Common myeloid progenitor, CD34-positive (primary cell): ENCODE data around the gene NSRP1.

Experiments
- CTCF ChIA-PET: fragments of 350-600 bp; sonication (Branson Sonifier 250); formaldehyde crosslinking; loops from one replicate; lab custom pipeline; 2021; ENCODE audit warnings: antibody characterized with exemption; lab: Charles Lee
- POLR2A ChIA-PET: fragments of 350-600 bp; sonication (Branson Sonifier 250); formaldehyde crosslinking; loops from one replicate; lab custom pipeline; 2021; ENCODE audit warnings: antibody characterized with exemption; lab: Charles Lee
- DNase-seq, 3 donors: peaks; one replicate each; pipeline versions ENCODE4 v3.0.0 to v3.0.0-alpha.2; 2013
- H3K27ac ChIP-seq, 2 experiments: 1 replicate in 1 of 2; 2 replicates in 1 of 2; pipeline ENCODE4 v1.7.0; 2013; ENCODE audit warnings: inconsistent platforms in 2 of 2, low read length in 2 of 2, mild to moderate bottlenecking in 2 of 2, low read depth in 1 of 2, moderate library complexity in 1 of 2; ENCODE audit not compliant: severe bottlenecking in 2 of 2, insufficient read depth in 1 of 2, poor library complexity in 1 of 2
- H3K27me3 ChIP-seq, 5 experiments: replicated peaks in 2 of 5; 1 replicate in 3 of 5; 2 replicates in 2 of 5; pipeline versions ENCODE4 v1.6.1 to v1.7.0; 2013; ENCODE audit warnings: low read length in 4 of 5, mild to moderate bottlenecking in 2 of 5, moderate library complexity in 2 of 5, inconsistent platforms in 1 of 5; ENCODE audit not compliant: insufficient read depth in 5 of 5, control insufficient read depth in 4 of 5
- H3K36me3 ChIP-seq, 4 experiments: 1 replicate in 2 of 4; 2 replicates in 2 of 4; pipeline versions ENCODE4 v1.6.1 to v1.7.0; 2013; ENCODE audit warnings: low read length in 3 of 4, control low read depth in 1 of 4, mild to moderate bottlenecking in 1 of 4; ENCODE audit not compliant: control insufficient read depth in 4 of 4, insufficient read depth in 4 of 4
- H3K4me1 ChIP-seq, 4 experiments: 1 replicate in 3 of 4; 2 replicates in 1 of 4; pipeline versions ENCODE4 v1.6.1 to v1.7.1; 2013; ENCODE audit warnings: low read length in 3 of 4, mild to moderate bottlenecking in 3 of 4, control low read depth in 1 of 4, inconsistent platforms in 1 of 4, moderate library complexity in 1 of 4; ENCODE audit not compliant: control insufficient read depth in 4 of 4, insufficient read depth in 4 of 4; ENCODE audit errors: control extremely low read depth in 1 of 4
- H3K4me3 ChIP-seq, 7 experiments: 1 replicate in 4 of 7; 2 replicates in 3 of 7; pipeline versions ENCODE4 v1.5.1 to v1.7.0; 2013; ENCODE audit warnings: mild to moderate bottlenecking in 7 of 7, low read length in 6 of 7, moderate library complexity in 6 of 7, inconsistent platforms in 2 of 7, low read depth in 2 of 7, control low read depth in 1 of 7; ENCODE audit not compliant: insufficient read depth in 4 of 7, control insufficient read depth in 1 of 7; ENCODE audit errors: extremely low read depth in 1 of 7
- H3K9me3 ChIP-seq, 5 experiments: 1 replicate in 4 of 5; 2 replicates in 1 of 5; pipeline versions ENCODE4 v1.6.1 to v1.7.1; 2013; ENCODE audit warnings: low read length in 4 of 5, mild to moderate bottlenecking in 2 of 5, inconsistent platforms in 1 of 5, low read depth in 1 of 5, moderate library complexity in 1 of 5; ENCODE audit not compliant: control insufficient read depth in 4 of 5, insufficient read depth in 2 of 5; ENCODE audit errors: control extremely low read depth in 1 of 5
- WGBS: methylation state at CpG from one replicate; pipeline ENCODE4 v1.1.5; 2013; ENCODE audit not compliant: insufficient coverage; 5-methylcytosine and 5-hydroxymethylcytosine counted together

The NSRP1 gene

GRCh38 chr17:30221346-30221745 is 104.7 kb downstream of the NSRP1 start:
- CTCF ChIA-PET: interaction anchor here (1.1 kb wide), 1 partner anchor 117 kb away, joined by 3 read pairs; no protein-coding TSS in a partner anchor
- H3K4me1 ChIP-seq: no peaks in the 10 kb centered on the region
- no peak overlapping the region for H3K4me3 ChIP-seq
- H3K36me3 ChIP-seq: no peaks in the 10 kb centered on the region
- POLR2A ChIA-PET: no interaction called here
- H3K9me3 ChIP-seq: no peaks in the 10 kb centered on the region
- WGBS: 93% methylated on average over 5 of the region's 10 CpGs
- peaks cover 0 to 4% (median 0%) of the 10 kb centered on the region in 5 experiments for H3K27me3 ChIP-seq
- H3K27ac ChIP-seq: no peak overlapping the region
- no peak for DNase-seq

- Histone ChIP-seq H3K27ac (no peak overlapping the region), H3K4me1 (no peaks in the 10 kb centered on the region), H3K27me3 (peaks cover 0 to 4% (median 0%) of the 10 kb centered on the region in 5 experiments), H3K36me3 (no peaks in the 10 kb centered on the region), H3K4me3 (no peak overlapping the region), H3K9me3 (no peaks in the 10 kb centered on the region)
- DNase-seq: no peak
- ChIA-PET POLR2A (no interaction called here), CTCF (interaction anchor here (1.1 to 1.2 kb wide), 2 partner anchors 96 to 118 kb away, joined by 3 to 4 read pairs; no protein-coding TSS in a partner anchor)
- WGBS: 100% methylated on average over 3 of the region's 4 CpGs
These were observed 105.6 kb downstream of the NSRP1 start for GRCh38 chr17:30222251-30222650.

- Histone ChIP-seq H3K9me3 (no peaks in the 10 kb centered on the region), H3K36me3 (no peaks in the 10 kb centered on the region), H3K4me1 (no peaks in the 10 kb centered on the region), H3K27ac (no peak overlapping the region), H3K27me3 (peaks cover 0 to 4% (median 0%) of the 10 kb centered on the region in 5 experiments), H3K4me3 (no peak overlapping the region)
- CTCF ChIA-PET: interaction anchor here (0.6 to 1.4 kb wide), 3 partner anchors 96 to 526 kb away, joined by 4 read pairs; no protein-coding TSS in a partner anchor
- 97% methylated on average over 10 of the region's 13 CpGs for WGBS
- no peak for DNase-seq
- POLR2A ChIA-PET: interaction anchor here (0.6 kb wide), 1 partner anchor 21 kb away, joined by 3 read pairs; no protein-coding TSS in a partner anchor
These were observed 106.1 kb downstream of the NSRP1 start for GRCh38 chr17:30222721-30223175.

- H3K4me3 ChIP-seq: no peak overlapping the region
- DNase-seq: no peak
- no peaks in the 10 kb centered on the region for H3K4me1 ChIP-seq
- peaks cover 0 to 7% (median 2%) of the 10 kb centered on the region in 5 experiments for H3K27me3 ChIP-seq
- H3K27ac ChIP-seq: no peak overlapping the region
- WGBS: 97% methylated on average over 5 of the region's 8 CpGs
- H3K9me3 ChIP-seq: no peaks in the 10 kb centered on the region
- no peaks in the 10 kb centered on the region for H3K36me3 ChIP-seq
- CTCF ChIA-PET: interaction anchor here (0.7 to 1.4 kb wide), 2 partner anchors 20 to 24 kb away, joined by 3 to 4 read pairs; no protein-coding TSS in a partner anchor
- POLR2A ChIA-PET: no interaction called here
These were observed 107.9 kb downstream of the NSRP1 start for GRCh38 chr17:30224419-30224960.

- Histone ChIP-seq H3K27ac (no peak overlapping the region), H3K4me3 (no peak overlapping the region), H3K4me1 (no peaks in the 10 kb centered on the region), H3K9me3 (no peaks in the 10 kb centered on the region), H3K36me3 (no peaks in the 10 kb centered on the region), H3K27me3 (peaks cover 0 to 7% (median 3%) of the 10 kb centered on the region in 5 experiments)
- DNase-seq: no peak
- WGBS: 87% methylated on average over 3 of the region's 3 CpGs
- ChIA-PET POLR2A (no interaction called here), CTCF (interaction anchor here (0.7 to 1.4 kb wide), 2 partner anchors 20 to 23 kb away, joined by 3 to 4 read pairs; no protein-coding TSS in a partner anchor)
These were observed 108.5 kb downstream of the NSRP1 start for GRCh38 chr17:30225112-30225511.

GRCh38 chr17:30225919-30226553 is 109.4 kb downstream of the NSRP1 start:
- WGBS: 95% methylated on average over 12 of the region's 15 CpGs
- POLR2A ChIA-PET: no interaction called here
- DNase-seq: no peak

GRCh38 chr17:30226878-30227277 is 110.3 kb downstream of the NSRP1 start:
- Histone ChIP-seq H3K4me1 (no peaks in the 10 kb centered on the region), H3K36me3 (no peaks in the 10 kb centered on the region), H3K9me3 (no peaks in the 10 kb centered on the region), H3K27me3 (peaks cover 0 to 9% (median 5%) of the 10 kb centered on the region in 5 experiments), H3K27ac (no peak overlapping the region), H3K4me3 (no peak overlapping the region)
- ChIA-PET CTCF (no interaction called here), POLR2A (no interaction called here)
- no peak for DNase-seq
- WGBS: over 99% methylated on average over 10 of the region's 10 CpGs

More at GRCh38 chr17:30225919-30226553, 109.4 kb downstream of the NSRP1 start:
- H3K36me3 ChIP-seq: no peaks in the 10 kb centered on the region
- no peaks in the 10 kb centered on the region for H3K4me1 ChIP-seq
- peaks cover 0 to 9% (median 3%) of the 10 kb centered on the region in 5 experiments for H3K27me3 ChIP-seq
- no peaks in the 10 kb centered on the region for H3K9me3 ChIP-seq
- no peak overlapping the region for H3K4me3 ChIP-seq
- H3K27ac ChIP-seq: no peak overlapping the region
- CTCF ChIA-PET: no interaction called here
